Body of pancreas (tissue), 4 donors: ENCODE data around the gene DNMT3A. TPM values are rescaled to one million over a fixed set of nuclear protein-coding genes. Genes with fewer than 3 reads are reported as not detected.
A peak's percentile ranks its signal among the peaks of the same experiment; 100 is the strongest.

Source experiments
- ATAC-seq: fragments of 150-250 bp; one replicate; pipeline ENCODE4 v1.9.1; 2016
- DNase-seq, 4 donors: peaks; one replicate each; pipeline ENCODE4 v3.0.0-alpha.2; 2019
- H3K27ac ChIP-seq, 4 donors: fragments of 200-600 bp; sonication (generic); 1 replicate in 3 of 4; 2 replicates in 1 of 4; pipeline versions ENCODE4 v1.5.1 to v1.6.1; 2016 to 2019; ENCODE audit warnings: mild to moderate bottlenecking in 1 of 4, mixed read lengths in 1 of 4, moderate library complexity in 1 of 4
- H3K27me3 ChIP-seq, 2 donors: fragments of 200-600 bp; sonication (generic); one replicate each; pipeline ENCODE4 v1.6.0; 2016; ENCODE audit warnings: mild to moderate bottlenecking in 1 of 2
- H3K36me3 ChIP-seq, 2 donors: fragments of 200-600 bp; sonication (generic); replicated peaks in 1 of 2; 2 replicates each; pipeline ENCODE4 v1.5.1; 2016; ENCODE audit warnings: low read depth in 2 of 2; ENCODE audit not compliant: insufficient read depth in 1 of 2
- H3K4me1 ChIP-seq: fragments of 200-600 bp; sonication (generic); one replicate; pipeline ENCODE4 v1.6.0; 2016
- H3K4me3 ChIP-seq, 2 donors: fragments of 200-600 bp; sonication (generic); 1 replicate in 1 of 2; 2 replicates in 1 of 2; pipeline ENCODE4 v1.5.1; 2016 to 2019
- H3K9me3 ChIP-seq, 3 donors: fragments of 200-600 bp; sonication (generic); 1 replicate in 2 of 3; 2 replicates in 1 of 3; pipeline ENCODE4 v1.5.1; 2016
- POLR2A ChIP-seq, 3 donors: fragments of 450-650 bp; IDR thresholded peaks; one replicate each; pipeline ENCODE4 v1.6.1; 2016; ENCODE audit warnings: antibody characterized with exemption in 3 of 3, mild to moderate bottlenecking in 2 of 3
- WGBS, 2 donors: methylation state at CpG; one replicate each; pipeline ENCODE4 v1.1.5; 2017; 5-methylcytosine and 5-hydroxymethylcytosine counted together
- intact Hi-C: fragments of 100-400 bp; cut with DNase I; formaldehyde crosslinking; loops from one replicate; pipeline ENCODE4 v1.15.1; 2023
- total RNA-seq, 2 donors: library from RNA; depleted of rRNA; stranded (reverse); fragments of >200 nt; gene quantifications; one replicate each; pipeline ENCODE4 v1.1.0, GENCODE V29; 2016
- TF ChIP-seq, protein P1 (sequence below), 7 experiments: fragments of 450-650 bp in 4 of 7; fragments of 200-600 bp in 3 of 7; sonication (generic) in 3 of 7; IDR thresholded peaks; one replicate each; pipeline ENCODE4 v1.5.1; 2016 to 2019; ENCODE audit warnings: antibody characterized with exemption in 7 of 7

The DNMT3A gene
- total RNA-seq, 2 donors from 2014 or later = 18.7 to 27.4 TPM

GRCh38 chr2:25372405-25373268, 30.9 kb upstream of the DNMT3A start:
- H3K9me3 ChIP-seq = no peaks in the 10 kb centered on the region
- intact Hi-C loops = no loop called here
- no peak for TF ChIP-seq POLR2A (IDR thresholded peaks at IDR 0.05)
- TF ChIP-seq, protein P1, sequence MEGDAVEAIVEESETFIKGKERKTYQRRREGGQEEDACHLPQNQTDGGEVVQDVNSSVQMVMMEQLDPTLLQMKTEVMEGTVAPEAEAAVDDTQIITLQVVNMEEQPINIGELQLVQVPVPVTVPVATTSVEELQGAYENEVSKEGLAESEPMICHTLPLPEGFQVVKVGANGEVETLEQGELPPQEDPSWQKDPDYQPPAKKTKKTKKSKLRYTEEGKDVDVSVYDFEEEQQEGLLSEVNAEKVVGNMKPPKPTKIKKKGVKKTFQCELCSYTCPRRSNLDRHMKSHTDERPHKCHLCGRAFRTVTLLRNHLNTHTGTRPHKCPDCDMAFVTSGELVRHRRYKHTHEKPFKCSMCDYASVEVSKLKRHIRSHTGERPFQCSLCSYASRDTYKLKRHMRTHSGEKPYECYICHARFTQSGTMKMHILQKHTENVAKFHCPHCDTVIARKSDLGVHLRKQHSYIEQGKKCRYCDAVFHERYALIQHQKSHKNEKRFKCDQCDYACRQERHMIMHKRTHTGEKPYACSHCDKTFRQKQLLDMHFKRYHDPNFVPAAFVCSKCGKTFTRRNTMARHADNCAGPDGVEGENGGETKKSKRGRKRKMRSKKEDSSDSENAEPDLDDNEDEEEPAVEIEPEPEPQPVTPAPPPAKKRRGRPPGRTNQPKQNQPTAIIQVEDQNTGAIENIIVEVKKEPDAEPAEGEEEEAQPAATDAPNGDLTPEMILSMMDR (IDR thresholded peaks at IDR 0.05) = no peak
- no peaks in the 10 kb centered on the region for H3K36me3 ChIP-seq
- no peak overlapping the region for H3K4me3 ChIP-seq
- peaks cover 28% of the 10 kb centered on the region for H3K4me1 ChIP-seq
- ATAC-seq (no peak), DNase-seq (no peak)
- 77 to 87% methylated on average over 21 to 25 of the region's 25 CpGs for WGBS, 2 donors
- peak overlapping the region; percentile 67 to 72 (median 70) for H3K27ac ChIP-seq
- H3K27me3 ChIP-seq = no peaks in the 10 kb centered on the region

- Histone ChIP-seq H3K4me3 (no peak overlapping the region), H3K27me3 (no peaks in the 10 kb centered on the region), H3K36me3 (no peaks in the 10 kb centered on the region), H3K27ac (no peak overlapping the region), H3K9me3 (no peaks in the 10 kb centered on the region), H3K4me1 (peaks cover 18% of the 10 kb centered on the region)
- no peak for ATAC-seq
- TF ChIP-seq, protein P1 (IDR thresholded peaks at IDR 0.05) = no peak
- TF ChIP-seq POLR2A (IDR thresholded peaks at IDR 0.05) = no peak
- intact Hi-C loops = no loop called here
- DNase-seq = no peak
- 90 to 92% methylated on average over 26 to 27 of the region's 27 CpGs for WGBS, 2 donors
Observed at GRCh38 chr2:25371253-25372241, 29.8 kb upstream of the DNMT3A start.

DNA sequence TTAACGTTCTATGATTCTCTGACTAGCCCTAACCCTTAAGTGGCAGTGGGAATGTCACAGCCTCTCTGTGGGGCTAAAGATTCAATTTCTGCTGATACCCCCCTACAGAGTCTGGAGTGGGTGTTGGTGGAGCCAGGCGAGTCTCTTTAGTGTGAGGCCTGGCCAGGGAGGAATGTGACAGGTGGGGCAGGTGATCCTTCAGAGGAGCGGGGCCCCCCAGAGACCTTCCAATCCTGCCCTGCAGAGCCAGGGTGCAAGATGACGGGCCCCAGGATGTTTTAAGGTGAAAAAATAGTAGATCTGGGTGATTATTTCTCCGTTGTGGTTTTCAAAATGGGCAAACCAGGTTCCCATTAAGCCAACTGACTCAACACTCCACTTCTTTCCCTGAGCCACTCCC, 28.2 kb upstream of the DNMT3A start:
- H3K36me3 ChIP-seq = no peaks in the 10 kb centered on the region
- peaks cover 14% of the 10 kb centered on the region for H3K4me1 ChIP-seq
- ATAC-seq = no peak
- H3K9me3 ChIP-seq = no peaks in the 10 kb centered on the region
- no peaks in the 10 kb centered on the region for H3K27me3 ChIP-seq
- no peak overlapping the region for H3K4me3 ChIP-seq
- intact Hi-C loops = no loop called here
- TF ChIP-seq, protein P1 (IDR thresholded peaks at IDR 0.05) = no peak
- TF ChIP-seq POLR2A (IDR thresholded peaks at IDR 0.05) = no peak
- H3K27ac ChIP-seq = no peak overlapping the region
- no peak for DNase-seq
- 73 to 77% methylated on average over 5 of the region's 5 CpGs for WGBS, 2 donors

- ATAC-seq = no peak
- Histone ChIP-seq H3K4me1 (peaks cover 14% of the 10 kb centered on the region), H3K27me3 (no peaks in the 10 kb centered on the region), H3K9me3 (no peaks in the 10 kb centered on the region), H3K4me3 (no peak overlapping the region), H3K27ac (no peak overlapping the region), H3K36me3 (no peaks in the 10 kb centered on the region)
- TF ChIP-seq POLR2A (IDR thresholded peaks at IDR 0.05) = no peak
- TF ChIP-seq, protein P1 (IDR thresholded peaks at IDR 0.05) = no peak
- 57 to 75% methylated on average over 4 of the region's 4 CpGs for WGBS, 2 donors
- no peak for DNase-seq
- intact Hi-C loops = no loop called here
Observed at GRCh38 chr2:25369439-25369838, 27.7 kb upstream of the DNMT3A start.
